ENCODE results near the gene RYK. TPM values are rescaled to one million over a fixed set of nuclear protein-coding genes. Genes with fewer than 3 reads are reported as not detected.

RYK gene
- total and polyA plus RNA-seq, 8 donors: 15.8 to 128 (median 42.8) TPM

- 64 to 82% (median 74%) methylated on average over 3 of the region's 3 CpGs for WGBS, 5 donors
- Histone ChIP-seq H3K4me1 (no peaks in the 10 kb centered on the region), H3K36me3 (peaks cover 0 to 56% (median 39%) of the 10 kb centered on the region in 4 donors), H3K4me3 (no peak overlapping the region), H3K27ac (no peak overlapping the region), H3K27me3 (no peaks in the 10 kb centered on the region), H3K9me3 (no peaks in the 10 kb centered on the region)
- TF ChIP-seq POLR2A (IDR thresholded peaks at IDR 0.05) (no peak), EP300 (IDR thresholded peaks at IDR 0.05) (no peak), CTCF (IDR thresholded peaks at IDR 0.05) (no peak), POLR2AphosphoS5 (IDR thresholded peaks at IDR 0.05) (no peak)
- no peak for DNase-seq
- intact Hi-C loops (cut with DNase I; ENCODE audit: low total_unique reads): no loop called here
Measured at GRCh38 chr3:134186391-134186790, 64.3 kb downstream of the RYK start.

GRCh38 chr3:134180761-134181160, 69.9 kb downstream of the RYK start:
- H3K4me3 ChIP-seq: no peak overlapping the region
- no peaks in the 10 kb centered on the region for H3K9me3 ChIP-seq
- peaks cover under 1 to 60% (median 54%) of the 10 kb centered on the region in 4 donors for H3K36me3 ChIP-seq
- no peak for TF ChIP-seq POLR2A (IDR thresholded peaks at IDR 0.05)
- no peak for TF ChIP-seq EP300 (IDR thresholded peaks at IDR 0.05)
- no peak for TF ChIP-seq CTCF (IDR thresholded peaks at IDR 0.05)
- no peak for DNase-seq
- H3K4me1 ChIP-seq: no peaks in the 10 kb centered on the region
- intact Hi-C loops (cut with DNase I; ENCODE audit: low total_unique reads): no loop called here
- H3K27ac ChIP-seq: no peak overlapping the region
- no peaks in the 10 kb centered on the region for H3K27me3 ChIP-seq
- 73 to 90% (median 86%) methylated on average over 1 of the region's 1 CpG for WGBS, 5 donors

GRCh38 chr3:134179508-134179907, 71.2 kb downstream of the RYK start:
- intact Hi-C loops (cut with DNase I; ENCODE audit: low total_unique reads): no loop called here
- no peak for TF ChIP-seq POLR2AphosphoS5 (IDR thresholded peaks at IDR 0.05)
- H3K4me3 ChIP-seq: no peak overlapping the region
- WGBS, 5 donors: 81 to 96% (median 86%) methylated on average over 2 of the region's 2 CpGs
- H3K27me3 ChIP-seq: no peaks in the 10 kb centered on the region
- no peak overlapping the region for H3K27ac ChIP-seq
- no peak for DNase-seq
- peaks cover 7 to 72% (median 66%) of the 10 kb centered on the region in 4 donors for H3K36me3 ChIP-seq
- no peaks in the 10 kb centered on the region for H3K4me1 ChIP-seq
- no peaks in the 10 kb centered on the region for H3K9me3 ChIP-seq

- DNase-seq: no peak
- intact Hi-C loops (cut with DNase I; ENCODE audit: low total_unique reads): no loop called here
- Histone ChIP-seq H3K36me3 (peaks cover 14 to 65% (median 50%) of the 10 kb centered on the region in 4 donors), H3K4me1 (no peaks in the 10 kb centered on the region), H3K4me3 (no peak overlapping the region), H3K27me3 (no peaks in the 10 kb centered on the region), H3K9me3 (no peaks in the 10 kb centered on the region), H3K27ac (no peak overlapping the region)
- TF ChIP-seq POLR2A (IDR thresholded peaks at IDR 0.05): no peak
- no peak for TF ChIP-seq POLR2AphosphoS5 (IDR thresholded peaks at IDR 0.05)
- 78 to 86% (median 83%) methylated on average over 6 of the region's 6 CpGs for WGBS, 5 donors
Measured at GRCh38 chr3:134163096-134163495, 87.6 kb downstream of the RYK start.

- Histone ChIP-seq H3K36me3 (peaks cover 19 to 75% (median 57%) of the 10 kb centered on the region in 4 donors), H3K9me3 (no peaks in the 10 kb centered on the region), H3K4me3 (no peak overlapping the region), H3K4me1 (no peaks in the 10 kb centered on the region), H3K27ac (no peak overlapping the region), H3K27me3 (no peaks in the 10 kb centered on the region)
- TF ChIP-seq POLR2AphosphoS5 (IDR thresholded peaks at IDR 0.05) (no peak), EP300 (IDR thresholded peaks at IDR 0.05) (no peak), POLR2A (IDR thresholded peaks at IDR 0.05) (no peak), CTCF (IDR thresholded peaks at IDR 0.05) (no peak)
- intact Hi-C loops (cut with DNase I; ENCODE audit: low total_unique reads): no loop called here
- DNase-seq: no peak
- 79 to 92% (median 90%) methylated on average over 9 of the region's 9 CpGs for WGBS, 5 donors
Measured at GRCh38 chr3:134161898-134162615, 88.6 kb downstream of the RYK start.
